NCI-H748 (cell line): ENCODE measurements around the gene MPL.
A peak's percentile ranks its signal among the peaks of the same experiment; 100 is the strongest.
"Not testable (repeated sequence)": the region's sequence is repeated elsewhere in the genome, so short reads cannot be mapped to it uniquely, and the experiment has no call there.

ENCODE experiments used
- DNase-seq: peaks from one replicate; lab custom pipeline; 2025; ENCODE audit not compliant: unreplicated experiment; lab: John Stamatoyannopoulos, UW

Gene MPL

DNA sequence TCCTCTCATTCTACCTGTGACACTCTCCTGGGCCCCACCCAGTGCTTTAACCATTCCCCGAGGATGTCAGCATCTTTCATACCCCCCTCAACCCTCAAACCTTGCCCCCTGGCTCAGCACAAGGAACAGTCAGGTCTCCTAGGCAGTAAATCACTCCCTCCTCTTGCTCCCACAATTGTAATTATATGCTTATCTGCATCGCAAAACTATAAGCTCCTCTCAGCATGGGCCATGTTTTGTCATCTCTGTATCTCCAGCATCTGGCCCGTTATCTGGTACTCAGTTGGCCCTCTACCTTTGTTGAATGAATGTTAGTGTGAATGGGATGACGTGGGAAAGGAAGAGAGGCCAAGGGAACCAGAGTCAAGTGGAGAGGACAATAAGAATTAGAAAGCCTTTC lies 32.9 kb downstream of the MPL start:
- DNase-seq, result no peak

DNA sequence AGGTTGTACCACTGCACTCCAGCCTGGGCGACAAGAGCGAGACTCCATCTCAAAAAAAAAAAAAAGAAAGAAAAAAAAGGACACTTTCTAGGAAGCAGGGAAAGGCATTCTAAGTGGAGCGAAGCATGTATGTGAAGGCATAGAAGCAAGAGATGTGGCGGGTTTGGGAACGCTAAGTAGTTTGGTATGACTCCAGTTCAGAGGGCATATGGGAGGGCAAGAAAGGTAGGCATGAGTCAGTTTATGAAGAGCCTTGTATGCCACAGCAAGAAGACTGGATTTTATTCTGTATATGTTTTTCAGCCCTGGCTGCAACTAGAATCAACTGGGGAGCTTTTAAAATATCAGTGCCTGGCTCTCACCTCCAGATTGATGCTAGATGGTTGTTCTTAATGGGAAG lies 34.6 kb downstream of the MPL start:
- DNase-seq, result no peak

DNA sequence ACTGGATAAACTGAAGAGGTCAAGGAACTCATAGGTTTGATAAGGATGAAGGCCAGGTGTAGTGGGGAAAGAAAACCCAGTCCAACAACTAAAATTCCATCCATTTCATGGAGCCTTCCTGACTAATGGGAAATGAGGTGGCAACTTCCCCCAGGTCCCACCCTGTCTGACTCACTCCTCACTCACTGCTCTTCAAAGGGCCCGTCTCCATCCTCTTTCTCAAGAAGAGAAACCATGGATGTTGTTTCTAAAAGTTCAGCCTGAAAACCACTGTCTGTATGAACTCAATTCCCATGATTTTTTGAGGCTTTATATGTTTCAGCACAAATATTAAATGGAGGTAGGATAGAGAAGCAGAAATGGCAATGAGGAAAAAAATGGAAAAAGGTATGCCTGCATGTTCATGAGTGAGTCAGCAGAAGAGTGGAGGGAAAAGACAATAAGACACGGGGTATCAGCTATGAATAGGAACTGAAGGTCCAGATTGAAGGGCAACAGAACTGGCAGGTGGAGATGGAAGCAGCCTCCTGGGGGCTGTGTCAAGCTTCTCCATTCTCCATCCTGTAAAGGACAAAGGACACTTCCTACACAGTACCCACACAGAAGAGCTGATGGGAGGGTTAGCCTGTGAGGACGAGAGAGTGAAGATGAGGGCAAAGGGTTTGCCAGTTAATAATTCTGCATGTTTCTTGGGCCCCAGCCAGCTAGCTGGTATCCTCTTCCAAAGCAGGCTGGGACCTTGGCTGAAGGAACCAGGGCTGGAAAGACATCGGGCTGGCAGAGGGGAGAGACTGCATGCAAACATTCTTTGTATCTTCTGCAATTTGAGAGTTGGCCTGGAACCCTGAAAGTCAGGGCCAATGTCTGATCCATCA lies 35.7 kb downstream of the MPL start:
- no peak for DNase-seq

DNA sequence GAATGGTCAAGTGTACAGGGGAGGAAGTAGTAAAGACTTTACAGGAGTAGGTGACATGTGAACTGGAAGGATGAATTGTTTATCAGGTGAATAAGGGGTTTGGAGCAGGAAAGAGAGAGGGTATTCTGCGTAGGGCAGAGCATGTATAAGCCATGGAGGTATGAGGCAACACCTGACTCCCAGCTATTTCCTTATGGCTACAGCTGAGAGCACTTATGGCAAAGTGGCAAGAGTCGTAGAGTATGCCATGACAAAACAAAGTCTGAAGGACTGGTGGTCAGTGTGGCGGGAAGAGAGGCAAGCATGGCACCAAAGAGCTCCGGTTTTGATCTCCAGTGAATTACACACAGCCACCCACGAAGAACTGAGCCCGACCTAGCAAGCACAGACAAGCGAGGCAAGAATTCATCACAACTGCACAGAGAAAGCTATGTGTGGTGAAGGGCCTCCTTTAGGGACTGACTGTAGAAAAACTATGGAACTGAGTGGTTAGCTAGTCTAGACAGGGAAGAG lies 39.2 kb downstream of the MPL start:
- no peak for DNase-seq

GRCh38 chr1:43377831-43378230 lies 40.2 kb downstream of the MPL start:
- no peak for DNase-seq

GRCh38 chr1:43379476-43379875 lies 41.9 kb downstream of the MPL start:
- DNase-seq, result no peak

- no peak for DNase-seq
Measured at GRCh38 chr1:43381612-43382011, 44.0 kb downstream of the MPL start.

DNA sequence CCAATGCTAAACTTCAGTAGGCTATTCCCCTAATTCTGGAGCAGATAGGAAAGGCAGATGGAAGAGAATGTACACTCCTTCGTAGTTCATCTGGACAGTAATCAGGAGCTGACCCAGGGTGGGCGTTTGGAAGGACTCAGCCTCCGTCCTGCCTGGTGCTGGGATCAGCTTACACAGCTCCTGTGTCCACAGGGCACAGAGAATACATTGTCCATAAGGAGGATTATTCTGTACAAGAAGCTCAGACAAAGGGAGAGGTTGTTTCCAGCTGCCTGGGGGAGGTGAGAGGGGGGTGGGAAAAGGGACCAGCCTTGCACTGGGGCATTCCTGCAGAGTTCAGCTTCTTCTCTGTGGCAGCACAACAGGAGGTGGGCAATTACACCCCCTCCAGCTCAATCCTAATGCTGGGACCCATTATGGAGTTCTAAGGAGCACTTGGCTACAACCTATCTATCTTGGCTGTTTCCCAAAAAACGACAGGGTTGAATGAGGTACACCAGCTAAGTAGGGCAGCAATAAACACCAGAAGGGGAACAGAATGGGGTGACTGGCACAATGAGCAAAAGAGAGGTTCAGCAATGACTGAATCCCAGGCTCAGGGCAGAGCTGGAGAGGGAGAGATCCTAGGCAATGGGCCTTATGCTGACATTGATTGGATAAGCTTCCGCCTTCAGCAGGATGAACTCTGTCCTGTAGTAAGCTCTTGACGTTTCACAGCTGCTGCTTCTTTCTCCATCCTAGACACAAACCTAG lies 44.6 kb downstream of the MPL start:
- DNase-seq, result no peak

DNA sequence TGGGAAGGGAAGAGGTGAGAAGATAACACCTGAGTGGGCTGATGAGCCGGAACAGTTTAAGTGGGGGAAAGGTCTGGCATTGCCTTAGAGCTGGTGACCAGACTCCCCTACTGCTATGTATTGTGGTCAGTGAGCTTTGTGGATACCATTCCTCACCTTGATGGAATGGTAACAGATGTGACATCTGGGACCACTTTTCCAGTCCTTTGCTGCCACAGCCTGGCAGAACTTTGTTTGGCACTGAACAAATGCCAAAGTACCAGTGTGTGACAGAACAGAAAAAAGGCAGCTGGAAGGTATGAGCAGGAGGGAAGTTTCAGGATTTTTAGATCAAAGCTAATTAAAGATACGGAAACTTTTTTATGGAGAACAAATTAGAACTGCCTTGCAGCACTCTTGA lies 45.8 kb downstream of the MPL start:
- DNase-seq, result peak; percentile 63

GRCh38 chr1:43386676-43387075 lies 49.1 kb downstream of the MPL start:
- no peak for DNase-seq

DNA sequence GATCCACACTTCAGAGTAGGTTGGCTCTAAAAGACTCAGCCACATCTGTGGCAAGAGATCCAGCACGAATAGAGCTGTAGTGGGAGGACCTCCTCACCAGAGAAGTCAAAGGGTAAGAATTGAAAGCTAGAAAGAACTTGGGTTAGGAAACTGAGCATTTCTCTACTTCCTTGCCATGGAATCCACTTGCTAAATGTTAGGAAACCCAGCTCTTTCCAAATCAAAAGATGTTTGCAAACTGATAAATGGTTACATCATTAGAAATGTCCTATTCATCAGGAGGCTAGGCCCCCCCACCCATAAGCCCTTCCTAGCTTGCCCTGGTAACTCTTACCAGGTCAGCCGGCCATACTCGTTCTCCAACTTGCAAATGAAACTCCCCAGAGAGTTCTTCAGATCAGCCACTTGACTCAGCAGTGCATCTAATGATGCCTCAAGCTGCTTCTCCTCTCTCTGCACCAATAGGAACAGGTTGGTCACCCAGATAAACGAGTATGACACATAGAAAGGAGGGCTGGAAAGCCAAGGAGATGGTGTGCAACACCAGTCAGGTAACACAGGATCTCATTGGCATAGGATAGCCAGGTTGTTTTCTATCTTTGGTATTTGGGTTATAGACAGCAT lies 50.5 kb downstream of the MPL start:
- no peak for DNase-seq

- DNase-seq, result no peak
Measured at GRCh38 chr1:43388613-43389012, 51.0 kb downstream of the MPL start.

DNA sequence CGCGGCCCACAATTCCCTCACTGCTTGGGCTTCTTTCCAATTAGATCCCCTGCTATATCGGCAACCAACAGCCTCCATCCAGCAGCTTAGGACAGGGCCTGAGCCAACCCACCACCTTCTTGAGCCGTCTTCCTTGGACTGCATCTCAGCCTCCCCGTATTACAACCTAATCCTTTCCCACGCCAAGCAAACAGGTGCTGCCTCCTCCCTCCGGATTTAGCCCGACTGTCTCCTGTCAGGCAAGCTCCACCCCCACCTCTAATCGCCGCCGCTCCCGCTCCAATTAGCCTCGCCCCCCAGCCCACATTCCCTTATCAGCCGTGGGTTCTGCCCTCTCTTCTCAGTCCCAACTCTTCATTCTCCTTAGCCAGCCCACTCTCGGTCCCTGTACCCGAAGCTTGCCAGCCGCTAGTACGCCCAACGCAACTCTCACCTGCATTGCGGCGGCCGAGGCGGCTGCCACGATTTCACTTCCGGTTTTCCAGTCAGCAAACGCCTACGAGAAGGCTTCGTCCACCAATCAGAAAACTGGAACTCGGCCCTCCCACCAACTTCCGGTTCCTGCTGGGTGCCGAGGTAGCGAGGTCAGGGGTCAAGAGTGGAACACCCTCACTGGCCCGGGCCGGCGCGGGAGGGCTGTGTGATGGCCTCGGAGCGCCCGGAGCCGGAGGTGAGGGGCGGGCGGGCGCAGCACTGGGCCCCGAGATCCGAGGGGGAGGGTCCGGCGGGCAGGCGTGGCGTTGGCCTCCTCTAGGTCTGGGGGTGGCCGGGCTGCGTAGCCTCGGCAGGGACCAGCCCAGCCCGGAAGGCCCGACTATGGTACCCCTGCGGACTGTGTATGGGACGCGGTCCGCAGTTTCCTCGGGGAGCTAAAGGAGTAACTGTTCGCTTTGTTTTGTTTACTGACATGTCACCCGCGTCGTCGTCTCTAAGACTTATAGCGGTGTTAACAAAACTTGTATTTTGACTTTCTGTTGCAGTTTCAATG lies 52.0 kb downstream of the MPL start, which contains the start of the genes MED8 and SZT2:
MED8 (minus strand) TSS at position 475 of the 988 bp plus-strand sequence; CDS start at position 439, 36 bp downstream.
SZT2 (plus strand) TSS at position 574 of the 988 bp plus-strand sequence; CDS start at position 644, 70 bp downstream.
- DNase-seq, result peak; percentile 100

DNA sequence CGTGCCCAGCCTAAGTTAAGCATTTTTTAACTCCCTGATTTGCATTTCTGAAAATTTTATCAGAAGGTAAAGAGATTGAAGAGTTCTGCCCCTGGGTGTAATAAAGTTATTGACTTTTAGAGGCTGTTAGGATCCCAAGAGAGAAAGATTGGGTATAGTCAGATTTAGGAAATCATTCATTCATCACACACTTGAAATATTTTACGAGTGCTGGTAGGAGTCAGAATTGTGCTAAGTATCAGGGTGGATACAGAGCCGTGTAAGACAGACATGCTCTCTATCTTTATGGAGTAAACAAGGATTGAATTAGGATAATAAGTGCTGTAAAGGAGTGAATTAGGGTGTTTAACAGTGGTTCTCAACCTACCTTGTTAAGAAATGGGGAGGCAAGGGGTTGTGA lies 55.1 kb downstream of the MPL start:
- DNase-seq, result no peak

GRCh38 chr1:43395523-43395922 lies 57.9 kb downstream of the MPL start:
- DNase-seq, result no peak

DNA sequence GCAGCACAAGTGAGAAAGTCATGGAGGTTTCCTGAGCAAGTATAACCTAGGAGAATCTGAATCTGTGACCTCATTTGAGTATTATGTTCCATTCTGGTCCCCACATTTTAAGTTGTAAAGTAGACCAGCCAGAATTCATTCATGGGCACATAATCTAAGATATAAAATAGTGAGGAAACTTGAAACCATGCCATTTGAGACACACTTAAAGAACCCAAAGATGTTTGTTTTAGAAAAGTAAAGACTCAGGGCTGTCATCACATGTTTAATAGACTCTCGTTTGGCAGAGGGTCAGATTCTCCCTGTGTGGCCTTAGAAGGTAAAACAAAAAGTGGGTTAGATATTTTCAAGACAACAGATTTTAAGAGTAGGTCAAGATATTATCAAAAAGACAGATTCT lies 58.4 kb downstream of the MPL start:
- no peak for DNase-seq

GRCh38 chr1:43398227-43398626 lies 60.6 kb downstream of the MPL start:
- DNase-seq, result no peak

DNA sequence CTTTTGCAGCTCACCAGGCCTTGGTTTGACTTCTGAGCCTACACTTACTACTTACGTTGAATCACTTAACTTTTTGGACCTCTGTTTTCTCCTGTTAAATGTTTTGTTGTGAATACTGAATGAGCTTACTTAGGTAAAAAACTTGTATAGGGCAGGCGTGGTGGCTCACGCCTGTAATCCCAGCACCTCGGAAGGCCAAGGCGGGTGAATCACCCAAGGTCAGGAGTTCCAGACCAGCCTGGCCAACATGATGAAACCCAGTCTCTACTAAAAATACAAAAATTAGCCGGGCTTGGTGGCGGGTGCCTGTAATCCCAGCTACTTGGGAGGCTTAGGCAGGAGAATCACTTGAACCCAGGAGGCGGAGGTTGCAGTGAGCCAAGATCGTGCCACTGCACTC lies 62.8 kb downstream of the MPL start:
- DNase-seq, result not testable (repeated sequence)

GRCh38 chr1:43402089-43402865 lies 64.7 kb downstream of the MPL start:
- no peak for DNase-seq
